Measurements from ENCODE around the gene CD28.

- TF ChIP-seq CTCF (IDR thresholded peaks at IDR 0.05) (no peak), POLR2A (IDR thresholded peaks at IDR 0.05) (no peak)
Measured at GRCh38 chr2:203745267-203745666, 38.8 kb downstream of the CD28 start.
